Measurements from ENCODE around the gene VWA5B1.

The VWA5B1 gene

GRCh38 chr1:20399606-20400180 lies 109.0 kb downstream of the VWA5B1 start:
- no peak for DNase-seq

DNA sequence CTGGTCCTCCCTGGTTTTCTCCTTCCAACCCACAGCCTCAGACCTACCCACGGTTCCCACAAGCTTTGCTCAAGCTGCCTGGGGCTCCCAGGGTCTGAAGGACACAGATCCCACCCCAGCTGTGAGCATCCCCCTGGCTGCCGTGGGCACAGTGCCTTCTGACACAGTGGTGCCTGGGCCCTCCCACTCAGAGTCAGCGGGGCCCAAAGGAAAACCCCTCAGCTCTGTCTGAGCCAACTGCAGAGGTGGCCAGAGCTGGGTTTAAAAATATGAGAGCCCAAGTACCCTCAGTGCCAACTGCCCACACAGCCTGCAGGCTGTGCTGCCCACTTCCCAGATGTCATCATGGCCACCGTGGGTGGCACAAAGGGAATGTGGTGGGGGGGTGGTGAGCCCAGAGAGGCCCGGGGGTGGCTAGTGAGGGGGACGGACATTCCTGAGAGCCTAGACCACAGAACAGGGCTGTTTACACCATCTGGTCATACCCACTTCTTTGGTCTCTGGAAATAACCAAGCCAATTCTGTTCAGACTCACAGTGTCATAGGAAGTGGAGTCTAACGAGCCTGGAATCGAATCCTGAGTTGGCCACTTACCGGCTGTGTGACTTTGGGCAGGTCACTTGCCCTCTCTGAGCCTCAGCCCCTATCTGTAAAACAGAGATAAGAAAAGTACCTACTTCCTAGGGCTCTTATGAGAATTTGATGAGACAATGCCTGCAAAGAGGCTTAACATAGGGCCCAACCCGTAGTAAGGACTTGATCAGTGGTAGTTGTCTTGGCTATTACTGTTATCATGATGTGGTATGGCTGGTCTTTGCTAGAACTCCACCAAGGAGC lies 109.9 kb downstream of the VWA5B1 start:
- no peak for DNase-seq

DNA sequence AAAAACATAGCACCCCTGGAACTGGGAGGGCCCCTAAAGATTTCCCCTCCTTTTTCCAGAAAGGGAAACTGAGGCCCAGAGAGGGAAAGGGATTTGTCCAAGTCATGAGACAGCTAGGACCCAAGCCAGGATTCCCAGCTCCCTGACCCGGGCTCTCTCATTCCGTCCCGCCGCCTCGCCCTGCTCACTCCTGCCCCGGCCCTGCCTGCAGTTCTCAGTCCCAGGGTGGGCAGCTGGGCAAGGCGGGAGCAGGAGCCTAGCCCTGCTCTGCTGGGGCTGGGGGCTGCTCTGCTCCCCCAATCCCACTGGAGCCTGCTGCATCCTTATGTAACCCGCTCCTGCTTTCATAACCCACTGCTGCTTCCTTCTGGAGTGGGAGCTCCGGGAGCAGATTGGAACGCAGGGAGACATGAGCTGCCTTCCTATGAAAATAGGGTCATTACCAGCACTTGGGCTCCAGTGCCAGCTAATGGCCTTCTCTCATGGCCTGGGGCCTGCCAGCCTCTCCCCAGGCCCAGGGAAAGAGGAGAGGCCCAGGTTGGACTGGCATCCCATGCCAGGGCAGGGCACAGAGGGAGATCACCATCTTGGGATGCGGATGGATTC lies 110.8 kb downstream of the VWA5B1 start:
- DNase-seq = no peak

DNA sequence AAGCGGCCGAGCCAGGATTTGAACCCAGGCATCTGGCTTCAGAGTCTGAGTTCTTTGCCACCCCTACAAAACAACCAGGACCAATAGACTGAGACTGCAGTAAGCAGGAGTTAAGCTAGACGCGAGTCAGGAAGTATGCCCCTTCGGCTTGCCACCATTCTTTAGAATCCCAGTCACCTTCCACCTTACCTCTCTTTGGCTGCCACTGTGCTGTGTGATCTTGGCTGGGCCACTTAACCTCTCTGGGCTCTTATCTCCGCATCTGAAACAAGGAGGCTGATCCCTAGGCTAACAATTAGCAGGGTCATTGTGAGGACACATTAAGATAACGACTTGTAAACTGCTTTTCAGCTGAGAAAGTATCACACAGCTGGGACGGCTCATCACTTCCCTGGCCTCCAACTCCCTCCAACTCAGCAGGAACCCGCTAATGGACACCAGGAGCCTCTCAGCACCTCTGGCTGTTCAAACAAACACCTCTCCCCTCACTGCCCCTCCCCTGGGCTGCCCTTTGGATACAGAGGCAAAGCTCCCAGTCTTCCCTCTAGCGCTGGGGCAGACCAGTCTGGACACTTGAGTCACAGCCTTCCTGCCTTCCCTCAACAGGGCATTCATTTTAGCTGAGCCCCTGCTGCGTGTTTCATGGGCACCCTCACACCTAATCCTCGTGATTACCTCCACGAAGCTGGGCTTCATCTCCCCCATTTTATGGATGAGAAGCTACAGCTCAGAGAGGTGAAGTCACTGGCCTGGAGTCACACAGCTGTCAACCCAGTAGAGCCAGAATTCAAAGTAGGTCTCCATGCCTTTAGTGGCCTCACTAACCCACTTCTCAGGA lies 112.1 kb downstream of the VWA5B1 start:
- DNase-seq = no peak

DNA sequence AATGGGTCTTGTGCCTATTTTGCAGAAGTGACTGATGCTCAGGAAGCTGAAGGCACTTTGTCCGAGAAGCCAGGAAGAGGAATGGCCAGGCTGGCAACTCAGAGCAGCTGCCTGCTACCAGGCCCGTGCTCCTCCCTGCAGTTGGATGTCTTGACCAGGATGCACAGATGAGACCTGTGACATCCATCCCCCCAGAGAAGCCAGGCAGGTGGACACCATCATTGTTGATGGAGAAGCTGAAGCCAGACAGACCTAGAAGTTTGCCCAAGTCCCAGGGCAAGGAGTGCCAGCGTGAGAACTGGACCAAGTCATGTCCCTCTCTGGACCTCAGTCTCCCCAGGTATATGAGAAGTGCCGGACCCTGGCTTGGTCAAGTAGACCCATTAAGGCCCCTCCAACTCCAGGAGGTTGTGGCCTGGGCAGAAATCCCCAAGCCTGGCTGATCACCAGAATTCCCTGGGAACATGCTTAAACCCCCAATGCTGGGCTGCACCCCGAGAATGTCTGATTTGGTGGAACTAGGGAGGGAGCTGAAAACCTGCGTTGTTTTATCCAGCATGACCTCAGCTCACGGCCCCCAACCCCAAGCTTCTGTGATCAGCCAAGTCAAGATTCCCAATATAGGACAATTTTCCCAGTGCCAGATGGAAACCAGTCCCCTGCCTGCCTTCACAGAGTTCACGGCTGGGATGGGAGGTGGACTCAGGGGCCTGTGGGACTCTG lies 112.9 kb downstream of the VWA5B1 start:
- no peak for DNase-seq

DNA sequence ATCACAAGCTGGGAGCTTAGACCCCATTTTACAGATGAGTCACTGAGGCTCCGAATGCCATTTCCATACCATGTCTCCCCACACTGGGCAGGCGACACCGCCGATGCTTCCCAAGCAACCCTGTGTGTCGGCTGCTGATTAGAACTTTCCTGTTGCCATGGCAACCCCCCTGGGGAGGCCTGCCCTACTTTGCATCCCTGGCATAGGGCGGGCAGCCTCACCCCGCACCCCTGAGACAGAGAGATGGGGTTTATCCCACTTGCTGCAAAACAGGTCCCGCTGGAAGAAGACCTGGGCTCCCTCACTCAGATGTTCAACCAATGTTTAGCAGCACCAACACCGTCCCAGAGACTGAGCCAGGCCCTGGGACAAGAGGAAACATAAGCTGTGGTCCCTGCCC lies 113.8 kb downstream of the VWA5B1 start:
- DNase-seq = no peak
